CD8-positive, alpha-beta memory T cell (primary cell): ENCODE results near the gene USH1G. TPM values are rescaled to one million over a fixed set of nuclear protein-coding genes. Genes with fewer than 3 reads are reported as not detected.
"Not testable (repeated sequence)": the region's sequence is repeated elsewhere in the genome, so short reads cannot be mapped to it uniquely, and the experiment has no call there.

Experiments
- CTCF ChIA-PET: fragments of 350-600 bp; sonication (Branson Sonifier 250); formaldehyde crosslinking; loops from one replicate; lab custom pipeline; 2021; ENCODE audit warnings: antibody characterized with exemption; lab: Charles Lee
- POLR2A ChIA-PET: fragments of 350-600 bp; sonication (Branson Sonifier 250); formaldehyde crosslinking; loops from one replicate; lab custom pipeline; 2021; ENCODE audit warnings: antibody characterized with exemption; lab: Charles Lee
- DNase-seq, 5 donors: peaks; one replicate each; pipeline versions ENCODE4 v3.0.0 to v3.0.0-alpha.2; 2020 to 2022; ENCODE audit warnings: mixed read lengths in 1 of 5
- H3K27ac ChIP-seq: one replicate; pipeline ENCODE4 v1.7.0; 2013; ENCODE audit warnings: low read depth, mild to moderate bottlenecking, low read length, moderate library complexity
- H3K27me3 ChIP-seq: 2 replicates; pipeline ENCODE4 v1.7.0; 2013; ENCODE audit warnings: low read length, mild to moderate bottlenecking; ENCODE audit not compliant: insufficient read depth, poor library complexity, severe bottlenecking
- H3K36me3 ChIP-seq: 2 replicates; pipeline ENCODE4 v1.7.0; 2013; ENCODE audit warnings: mild to moderate bottlenecking, low read length, moderate library complexity; ENCODE audit not compliant: insufficient read depth
- H3K4me1 ChIP-seq: 2 replicates; pipeline ENCODE4 v1.7.0; 2013; ENCODE audit warnings: mild to moderate bottlenecking, low read length, moderate library complexity; ENCODE audit not compliant: insufficient read depth
- H3K4me3 ChIP-seq: 2 replicates; pipeline ENCODE4 v1.7.0; 2013; ENCODE audit warnings: mild to moderate bottlenecking, low read length
- H3K9me3 ChIP-seq: 2 replicates; pipeline ENCODE4 v1.7.0; 2013; ENCODE audit warnings: mild to moderate bottlenecking, low read length
- H3K27ac Mint-ChIP-seq, 8 donors: one replicate each; pipeline ENCODE4 v1.8.0; 2020 to 2021; ENCODE audit warnings: mixed read lengths in 8 of 8, mild to moderate bottlenecking in 6 of 8, inconsistent platforms in 3 of 8, moderate library complexity in 3 of 8
- H3K27me3 Mint-ChIP-seq, 2 donors: one replicate each; pipeline ENCODE4 v1.8.0; 2020 to 2021; ENCODE audit warnings: mixed read lengths in 2 of 2, mild to moderate bottlenecking in 1 of 2, moderate library complexity in 1 of 2
- H3K36me3 Mint-ChIP-seq, 3 donors: one replicate each; pipeline ENCODE4 v1.8.0; 2020 to 2021; ENCODE audit warnings: mixed read lengths in 3 of 3, inconsistent platforms in 1 of 3, mild to moderate bottlenecking in 1 of 3
- H3K4me1 Mint-ChIP-seq, 3 donors: one replicate each; pipeline ENCODE4 v1.8.0; 2020 to 2021; ENCODE audit warnings: mixed read lengths in 3 of 3, inconsistent platforms in 1 of 3, mild to moderate bottlenecking in 1 of 3
- H3K4me3 Mint-ChIP-seq, 7 donors: one replicate each; pipeline ENCODE4 v1.8.0; 2020 to 2021; ENCODE audit warnings: mixed read lengths in 7 of 7, mild to moderate bottlenecking in 6 of 7, moderate library complexity in 4 of 7, inconsistent platforms in 2 of 7
- H3K9me3 Mint-ChIP-seq, 5 donors: one replicate each; pipeline ENCODE4 v1.8.0; 2020 to 2022; ENCODE audit warnings: mixed read lengths in 5 of 5, mild to moderate bottlenecking in 3 of 5, moderate library complexity in 2 of 5, inconsistent platforms in 1 of 5
- polyA plus RNA-seq: library from polyadenylated mRNA; unstranded; fragments of 300-500 nt; fragmentation: Illumina TruSeq; gene quantifications from one replicate; pipeline ENCODE4 v1.2.3, GENCODE V29; 2021
- total RNA-seq, 2 experiments: library from RNA; stranded (reverse); gene quantifications; one replicate each; pipeline ENCODE4 v1.2.3, GENCODE V29; 2021

The USH1G gene
- total and polyA plus RNA-seq, 3 experiments from 2014 or later, result not detected

- no peaks in the 10 kb centered on the region for H3K9me3 ChIP-seq
- H3K27ac ChIP-seq, result no peak overlapping the region
- ChIA-PET POLR2A (no interaction called here), CTCF (no interaction called here)
- H3K9me3 Mint-ChIP-seq, result no peaks in the 10 kb centered on the region
- H3K36me3 Mint-ChIP-seq, result no peaks in the 10 kb centered on the region
- H3K4me1 Mint-ChIP-seq, result peaks cover 0 to 3% (median 0%) of the 10 kb centered on the region in 3 donors
- H3K36me3 ChIP-seq, result no peaks in the 10 kb centered on the region
- DNase-seq, result no peak
- H3K27ac Mint-ChIP-seq, result no peak overlapping the region
- H3K4me1 ChIP-seq, result no peaks in the 10 kb centered on the region
- H3K27me3 Mint-ChIP-seq, result peaks cover 11 to 32% of the 10 kb centered on the region in 2 donors
- no peak overlapping the region for H3K4me3 ChIP-seq
- no peaks in the 10 kb centered on the region for H3K27me3 ChIP-seq
- H3K4me3 Mint-ChIP-seq, result no peak overlapping the region
Observed at GRCh38 chr17:74916136-74916850, 6.8 kb downstream of the USH1G start.

GRCh38 chr17:74911423-74911822 is 11.6 kb downstream of the USH1G start:
- H3K27ac ChIP-seq, H3K4me1 Mint-ChIP-seq, H3K4me1 ChIP-seq, H3K36me3 ChIP-seq, H3K27ac Mint-ChIP-seq, H3K9me3 ChIP-seq, H3K9me3 Mint-ChIP-seq, H3K4me3 Mint-ChIP-seq, DNase-seq, H3K36me3 Mint-ChIP-seq, CTCF ChIA-PET, H3K4me3 ChIP-seq, H3K27me3 ChIP-seq, POLR2A ChIA-PET: not testable (repeated sequence)
- peaks cover 3 to 14% of the 10 kb centered on the region in 2 donors for H3K27me3 Mint-ChIP-seq

DNA sequence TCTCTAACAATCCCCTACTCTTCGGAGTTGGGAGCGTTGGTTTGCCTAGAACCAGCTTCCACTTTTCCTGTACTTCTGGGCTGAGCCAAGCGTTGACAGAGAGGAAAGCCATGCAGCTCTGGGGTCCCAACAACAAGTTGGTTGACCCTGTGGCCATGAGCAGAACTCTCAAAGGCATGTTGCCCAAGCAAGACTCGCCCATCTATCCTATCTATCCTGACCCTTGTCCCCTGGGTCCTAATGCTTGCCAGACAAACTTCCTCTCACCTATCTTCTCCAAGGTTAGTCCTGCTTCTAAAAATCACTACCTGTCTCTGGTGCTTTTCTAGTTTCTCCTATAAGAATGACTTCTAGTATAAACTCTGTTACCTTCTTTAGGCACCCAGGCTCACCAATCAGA is 14.0 kb downstream of the USH1G start:
- H3K4me1 Mint-ChIP-seq, H3K36me3 ChIP-seq, DNase-seq, H3K36me3 Mint-ChIP-seq, H3K4me3 ChIP-seq, POLR2A ChIA-PET, H3K27ac ChIP-seq, H3K9me3 ChIP-seq, CTCF ChIA-PET, H3K9me3 Mint-ChIP-seq, H3K27ac Mint-ChIP-seq, H3K4me1 ChIP-seq, H3K27me3 ChIP-seq, H3K4me3 Mint-ChIP-seq: not testable (repeated sequence)
- H3K27me3 Mint-ChIP-seq, result peaks cover 1 to 17% of the 10 kb centered on the region in 2 donors

GRCh38 chr17:74907012-74907411 is 16.0 kb downstream of the USH1G start:
- no peak overlapping the region for H3K27ac Mint-ChIP-seq
- peaks cover 0 to 2% (median 0%) of the 10 kb centered on the region in 5 donors for H3K9me3 Mint-ChIP-seq
- Histone ChIP-seq H3K27ac (no peak overlapping the region), H3K9me3 (no peaks in the 10 kb centered on the region), H3K27me3 (no peaks in the 10 kb centered on the region), H3K4me3 (no peak overlapping the region), H3K4me1 (no peaks in the 10 kb centered on the region), H3K36me3 (no peaks in the 10 kb centered on the region)
- H3K4me1 Mint-ChIP-seq, result no peaks in the 10 kb centered on the region
- ChIA-PET POLR2A (no interaction called here), CTCF (no interaction called here)
- no peaks in the 10 kb centered on the region for H3K36me3 Mint-ChIP-seq
- no peak overlapping the region for H3K4me3 Mint-ChIP-seq
- H3K27me3 Mint-ChIP-seq, result peaks cover 2 to 32% of the 10 kb centered on the region in 2 donors
- DNase-seq, result no peak

DNA sequence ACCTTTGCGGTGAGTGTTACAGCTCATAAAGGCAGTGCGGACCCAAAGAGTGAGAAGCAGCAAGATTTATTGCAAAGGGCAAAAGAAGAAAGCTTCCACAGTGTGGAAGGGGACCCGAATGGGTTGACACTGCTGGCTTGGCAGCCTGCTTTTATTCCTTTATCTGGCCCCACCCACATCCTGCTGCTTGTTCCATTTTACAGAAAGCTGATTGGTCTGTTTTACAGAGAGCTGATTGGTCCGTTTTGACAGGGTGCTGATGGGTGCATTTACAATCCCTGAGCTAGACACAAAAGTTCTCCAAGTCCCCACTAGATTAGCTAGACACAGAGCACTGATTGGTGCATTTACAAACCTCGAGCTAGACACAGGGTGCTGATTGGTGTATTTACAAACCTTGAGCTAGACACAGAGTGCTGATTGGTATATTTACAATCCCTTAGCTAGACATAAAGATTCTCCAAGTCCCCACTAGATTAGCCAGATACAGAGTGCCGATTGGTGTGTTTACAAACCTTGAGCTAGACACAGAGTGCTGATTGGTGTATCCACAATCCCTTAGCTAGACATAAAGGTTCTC is 16.8 kb downstream of the USH1G start:
- H3K36me3 ChIP-seq, H3K36me3 Mint-ChIP-seq, CTCF ChIA-PET, H3K4me3 ChIP-seq, H3K27ac ChIP-seq, H3K27me3 ChIP-seq, POLR2A ChIA-PET, H3K9me3 Mint-ChIP-seq, H3K9me3 ChIP-seq, H3K4me1 ChIP-seq, H3K4me3 Mint-ChIP-seq, H3K4me1 Mint-ChIP-seq, DNase-seq: not testable (repeated sequence)
- peak overlapping the region in 1 of 8 donors; percentile 56 for H3K27ac Mint-ChIP-seq
- H3K27me3 Mint-ChIP-seq, result peaks cover 2 to 39% of the 10 kb centered on the region in 2 donors

DNA sequence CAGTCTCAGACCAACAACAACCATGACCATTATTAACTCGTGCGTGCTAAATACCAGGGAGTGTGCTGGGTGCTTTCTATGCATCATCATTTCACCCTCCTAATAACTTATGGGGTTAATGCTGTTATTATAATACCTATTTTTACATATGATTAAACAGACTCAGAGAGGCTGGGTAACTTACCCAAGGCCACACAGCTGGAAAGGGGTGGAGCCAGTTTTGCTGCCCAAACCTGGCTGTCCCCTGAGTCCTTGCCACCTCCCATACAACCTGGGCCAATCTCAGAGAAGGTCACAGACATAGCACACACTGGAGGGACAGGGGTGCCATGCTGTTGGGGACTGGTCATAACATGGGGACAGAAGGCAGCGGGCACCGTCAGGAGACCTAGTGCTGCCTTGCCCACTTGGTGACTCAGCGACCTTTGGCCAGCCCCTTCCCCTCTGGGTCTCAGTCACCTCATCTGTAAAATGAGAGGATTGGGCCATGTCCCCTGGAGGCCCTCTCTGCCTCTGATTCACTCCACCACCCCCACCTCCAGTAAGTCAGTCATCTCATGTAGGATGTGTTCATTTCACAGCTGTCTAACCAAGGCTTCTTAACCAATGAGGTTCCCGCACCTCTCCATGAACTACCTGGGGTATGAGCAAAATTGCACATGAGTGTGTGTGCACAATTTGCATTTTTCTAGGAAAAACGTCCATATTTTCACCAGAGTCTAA is 18.2 kb downstream of the USH1G start:
- Mint-ChIP-seq H3K36me3 (no peaks in the 10 kb centered on the region), H3K4me3 (no peak overlapping the region), H3K9me3 (peaks cover 0 to 2% (median 0%) of the 10 kb centered on the region in 5 donors), H3K27ac (no peak overlapping the region), H3K27me3 (peaks cover 2 to 38% of the 10 kb centered on the region in 2 donors), H3K4me1 (no peaks in the 10 kb centered on the region)
- CTCF ChIA-PET, result no interaction called here
- H3K4me3 ChIP-seq, result no peak overlapping the region
- DNase-seq, result no peak
- H3K36me3 ChIP-seq, result no peaks in the 10 kb centered on the region
- H3K27me3 ChIP-seq, result no peaks in the 10 kb centered on the region
- H3K27ac ChIP-seq, result no peak overlapping the region
- POLR2A ChIA-PET, result no interaction called here
- no peaks in the 10 kb centered on the region for H3K9me3 ChIP-seq
- no peaks in the 10 kb centered on the region for H3K4me1 ChIP-seq

GRCh38 chr17:74903671-74904070 is 19.4 kb downstream of the USH1G start:
- Histone ChIP-seq H3K27me3 (no peaks in the 10 kb centered on the region), H3K9me3 (no peaks in the 10 kb centered on the region), H3K4me3 (no peak overlapping the region), H3K4me1 (no peaks in the 10 kb centered on the region), H3K36me3 (no peaks in the 10 kb centered on the region), H3K27ac (no peak overlapping the region)
- no peaks in the 10 kb centered on the region for H3K36me3 Mint-ChIP-seq
- no peak for DNase-seq
- H3K4me1 Mint-ChIP-seq, result no peaks in the 10 kb centered on the region
- H3K27ac Mint-ChIP-seq, result no peak overlapping the region
- POLR2A ChIA-PET, result no interaction called here
- H3K9me3 Mint-ChIP-seq, result peaks cover 0 to 2% (median 0%) of the 10 kb centered on the region in 5 donors
- peaks cover 3 to 40% of the 10 kb centered on the region in 2 donors for H3K27me3 Mint-ChIP-seq
- peak overlapping the region in 2 of 7 donors; percentile 32 to 34 for H3K4me3 Mint-ChIP-seq
- CTCF ChIA-PET, result no interaction called here

GRCh38 chr17:74903034-74903433 is 20.0 kb downstream of the USH1G start:
- Histone ChIP-seq H3K27me3 (no peaks in the 10 kb centered on the region), H3K9me3 (no peaks in the 10 kb centered on the region), H3K36me3 (no peaks in the 10 kb centered on the region), H3K4me3 (no peak overlapping the region), H3K4me1 (no peaks in the 10 kb centered on the region), H3K27ac (no peak overlapping the region)
- POLR2A ChIA-PET, result no interaction called here
- peaks cover 0 to 2% (median 0%) of the 10 kb centered on the region in 5 donors for H3K9me3 Mint-ChIP-seq
- H3K4me1 Mint-ChIP-seq, result no peaks in the 10 kb centered on the region
- H3K27me3 Mint-ChIP-seq, result peaks cover 4 to 43% of the 10 kb centered on the region in 2 donors
- CTCF ChIA-PET, result no interaction called here
- no peaks in the 10 kb centered on the region for H3K36me3 Mint-ChIP-seq
- no peak overlapping the region for H3K4me3 Mint-ChIP-seq
- no peak for DNase-seq
- peak overlapping the region in 1 of 8 donors; percentile 70 for H3K27ac Mint-ChIP-seq
